ENCODE results near the gene NOL9. TPM values are rescaled to one million over a fixed set of nuclear protein-coding genes. Genes with fewer than 3 reads are reported as not detected.

NOL9 gene
- total RNA-seq, 1 donor from 2014 or later, result 50.0 TPM

DNA sequence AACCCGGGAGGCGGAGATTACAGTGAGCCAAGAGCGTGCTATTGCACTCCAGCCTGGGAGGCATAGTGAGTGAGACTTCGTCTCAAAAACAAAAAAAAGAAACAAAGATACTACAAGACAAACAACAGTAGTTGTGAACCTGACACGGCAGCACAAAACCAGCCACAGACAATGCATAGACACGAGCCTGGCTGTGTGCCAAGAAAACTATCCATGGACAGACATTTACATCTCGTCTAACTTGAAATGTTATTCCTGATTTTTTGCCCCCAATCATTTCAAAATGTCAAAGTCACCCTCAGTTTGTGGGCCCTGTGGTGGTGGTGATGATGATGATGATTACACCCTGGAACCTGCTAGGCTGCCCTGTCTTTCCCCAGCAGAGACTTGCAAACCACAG, 42.0 kb upstream of the NOL9 start:
- Mint-ChIP-seq H3K4me3 (ENCODE audit: low read depth) (no peak overlapping the region), H3K9me3 (no peaks in the 10 kb centered on the region), H3K27ac (no peak overlapping the region), H3K4me1 (ENCODE audit: low read depth) (peaks cover 19% of the 10 kb centered on the region), H3K36me3 (ENCODE audit: low read depth) (peaks cover 72% of the 10 kb centered on the region), H3K27me3 (ENCODE audit: low read depth) (no peaks in the 10 kb centered on the region)
- DNase-seq (ENCODE audit: low spot score), result no peak
- intact Hi-C loops (cut with micrococcal nuclease), result no loop called here

DNA sequence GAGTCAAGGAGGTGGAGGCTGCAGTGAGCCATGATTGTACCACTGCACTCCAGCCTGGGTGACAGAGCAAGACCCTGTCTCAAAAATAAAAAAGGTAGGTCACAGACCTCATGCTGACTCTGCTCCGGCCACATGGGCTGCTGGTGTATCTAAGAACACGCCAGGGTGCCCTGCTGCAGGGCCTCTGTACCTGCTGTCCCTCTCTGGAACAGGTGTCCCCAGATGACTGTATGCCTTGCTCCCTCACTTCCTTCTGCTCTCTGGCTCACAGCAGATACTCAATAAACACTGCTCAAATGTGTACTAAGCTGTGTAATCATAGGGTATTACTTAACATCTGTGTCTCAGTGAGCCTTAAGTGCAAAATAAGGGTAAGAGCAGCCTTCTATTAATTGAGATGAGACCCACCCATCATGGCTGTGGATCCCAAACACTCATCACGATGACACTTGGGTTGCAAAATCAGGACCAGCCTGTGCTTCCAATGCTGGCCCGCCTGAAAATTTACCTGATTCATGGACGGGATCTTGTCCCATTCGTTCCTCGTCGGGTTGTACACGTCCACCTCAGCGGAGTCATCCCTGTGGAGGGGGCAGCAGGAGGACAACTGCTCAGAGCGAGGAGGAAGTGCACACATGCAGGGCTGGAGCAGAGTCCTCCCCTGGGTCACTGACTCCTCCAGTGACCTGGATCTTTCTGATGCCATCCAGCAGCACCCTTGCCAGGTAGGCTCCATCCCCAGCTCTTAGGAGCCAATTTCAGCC, 40.8 kb upstream of the NOL9 start:
- DNase-seq (ENCODE audit: low spot score), result no peak
- no peak overlapping the region for H3K4me3 Mint-ChIP-seq (ENCODE audit: low read depth)
- no peaks in the 10 kb centered on the region for H3K27me3 Mint-ChIP-seq (ENCODE audit: low read depth)
- H3K36me3 Mint-ChIP-seq (ENCODE audit: low read depth), result peaks cover 67% of the 10 kb centered on the region
- peaks cover 16% of the 10 kb centered on the region for H3K4me1 Mint-ChIP-seq (ENCODE audit: low read depth)
- intact Hi-C loops (cut with micrococcal nuclease), result no loop called here
- no peak overlapping the region for H3K27ac Mint-ChIP-seq
- H3K9me3 Mint-ChIP-seq, result no peaks in the 10 kb centered on the region

DNA sequence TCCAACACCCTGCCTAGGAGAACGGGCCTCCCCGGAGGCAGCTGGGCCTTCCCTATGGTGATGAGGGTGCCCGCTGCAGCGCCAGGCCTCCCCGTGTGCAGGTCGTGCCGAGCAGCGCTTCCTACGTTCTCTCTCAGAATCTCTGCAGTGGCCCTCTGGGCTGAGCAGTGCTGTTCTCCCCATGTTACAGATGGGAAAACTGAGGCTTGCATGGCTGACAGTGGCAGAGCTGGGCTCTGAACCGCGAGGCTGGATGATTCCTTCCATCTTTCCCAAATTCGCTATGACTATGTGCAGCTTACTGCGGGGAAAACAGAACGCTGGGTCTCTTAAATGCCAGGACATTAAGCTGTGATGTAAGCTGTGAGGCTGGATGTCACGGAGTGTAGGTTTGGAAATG, 39.5 kb upstream of the NOL9 start:
- Mint-ChIP-seq H3K4me1 (ENCODE audit: low read depth) (peaks cover 5% of the 10 kb centered on the region), H3K27ac (no peak overlapping the region), H3K9me3 (no peaks in the 10 kb centered on the region), H3K4me3 (ENCODE audit: low read depth) (no peak overlapping the region), H3K27me3 (ENCODE audit: low read depth) (no peaks in the 10 kb centered on the region), H3K36me3 (ENCODE audit: low read depth) (peaks cover 60% of the 10 kb centered on the region)
- DNase-seq (ENCODE audit: low spot score), result no peak
- intact Hi-C loops (cut with micrococcal nuclease), result no loop called here

DNA sequence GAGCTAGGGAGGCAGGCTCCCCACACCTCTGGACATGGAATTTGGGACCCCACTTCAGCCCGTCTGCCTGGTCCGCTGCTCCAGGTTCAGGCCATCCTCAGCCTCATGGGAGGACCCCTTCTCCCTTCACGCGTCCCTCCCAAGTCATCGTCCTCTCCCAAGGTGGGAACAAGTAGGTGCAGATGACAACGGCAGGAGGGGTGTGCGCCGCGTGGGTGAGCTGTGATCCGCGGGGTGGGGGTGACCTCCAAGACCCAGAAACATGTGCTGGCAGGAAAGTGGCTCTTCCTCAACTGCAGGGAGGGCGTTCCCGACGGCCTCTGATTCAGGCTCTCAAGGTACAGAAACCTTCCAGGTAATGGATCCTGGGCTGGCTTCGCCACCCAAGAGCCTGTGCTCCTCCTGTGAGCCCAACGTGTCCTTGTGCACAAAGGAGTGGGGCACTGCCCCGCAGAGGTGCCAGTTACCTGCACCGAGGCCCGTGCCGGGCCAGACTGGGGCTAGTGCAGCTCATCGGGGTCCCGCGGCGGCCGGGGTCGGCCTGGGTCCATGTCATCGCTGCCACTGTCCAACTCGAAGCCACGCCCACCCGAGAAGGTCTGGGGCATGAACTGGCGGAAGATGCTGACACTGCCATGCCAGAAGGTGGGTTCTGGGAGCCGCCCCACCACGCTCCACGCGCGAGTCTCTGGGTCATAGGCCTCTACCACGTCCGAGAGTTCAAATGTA, 38.7 kb upstream of the NOL9 start:
- H3K36me3 Mint-ChIP-seq (ENCODE audit: low read depth), result peaks cover 62% of the 10 kb centered on the region
- no peak overlapping the region for H3K27ac Mint-ChIP-seq
- H3K4me3 Mint-ChIP-seq (ENCODE audit: low read depth), result no peak overlapping the region
- H3K27me3 Mint-ChIP-seq (ENCODE audit: low read depth), result no peaks in the 10 kb centered on the region
- intact Hi-C loops (cut with micrococcal nuclease), result no loop called here
- peaks cover 5% of the 10 kb centered on the region for H3K4me1 Mint-ChIP-seq (ENCODE audit: low read depth)
- H3K9me3 Mint-ChIP-seq, result no peaks in the 10 kb centered on the region
- no peak for DNase-seq (ENCODE audit: low spot score)

DNA sequence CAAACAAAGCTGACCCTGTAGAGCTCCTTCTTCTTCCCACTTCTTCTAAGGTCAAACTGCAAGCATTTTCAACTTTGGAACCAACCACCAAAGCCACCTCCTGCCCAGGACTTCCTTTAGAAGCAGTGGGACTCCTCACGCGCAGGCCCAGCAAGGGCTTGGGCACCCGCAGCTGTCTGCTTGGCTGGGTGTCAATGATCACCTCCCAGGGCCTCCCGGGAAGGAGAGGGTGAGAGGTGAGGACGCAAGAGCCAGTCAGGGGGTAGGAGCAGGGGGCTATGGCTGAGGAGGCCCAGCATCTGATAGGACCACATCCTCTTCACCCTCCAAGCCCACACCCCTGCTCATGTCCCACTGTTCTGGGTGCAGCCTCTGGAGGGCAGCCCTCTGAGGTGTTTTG, 38.1 kb upstream of the NOL9 start:
- Mint-ChIP-seq H3K27ac (no peak overlapping the region), H3K27me3 (ENCODE audit: low read depth) (no peaks in the 10 kb centered on the region), H3K9me3 (no peaks in the 10 kb centered on the region), H3K4me3 (ENCODE audit: low read depth) (no peak overlapping the region), H3K4me1 (ENCODE audit: low read depth) (peaks cover 5% of the 10 kb centered on the region), H3K36me3 (ENCODE audit: low read depth) (peaks cover 60% of the 10 kb centered on the region)
- no peak for DNase-seq (ENCODE audit: low spot score)
- intact Hi-C loops (cut with micrococcal nuclease), result no loop called here

DNA sequence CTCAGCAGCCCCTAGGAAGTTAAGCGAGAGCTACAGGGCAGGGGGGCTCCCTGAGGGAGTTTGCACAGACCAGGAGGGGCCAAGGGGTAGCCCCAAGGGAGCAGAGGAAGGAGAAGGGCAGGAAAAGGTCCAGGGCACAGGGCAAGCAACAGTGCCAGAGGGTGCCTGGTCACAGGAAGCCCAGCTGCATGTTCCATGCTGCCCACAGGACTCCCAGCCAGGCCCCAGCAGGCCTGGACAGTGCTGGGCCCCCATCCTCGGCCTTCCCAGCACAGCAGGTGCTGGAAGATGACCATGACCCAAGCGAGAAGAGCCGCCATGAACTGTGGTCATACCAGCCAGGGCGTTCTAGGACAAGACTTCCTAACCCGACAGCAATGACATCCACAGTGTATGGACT, 37.3 kb upstream of the NOL9 start:
- peaks cover 53% of the 10 kb centered on the region for H3K36me3 Mint-ChIP-seq (ENCODE audit: low read depth)
- H3K27ac Mint-ChIP-seq, result no peak overlapping the region
- intact Hi-C loops (cut with micrococcal nuclease), result no loop called here
- H3K4me3 Mint-ChIP-seq (ENCODE audit: low read depth), result no peak overlapping the region
- no peaks in the 10 kb centered on the region for H3K27me3 Mint-ChIP-seq (ENCODE audit: low read depth)
- H3K4me1 Mint-ChIP-seq (ENCODE audit: low read depth), result peaks cover 6% of the 10 kb centered on the region
- no peaks in the 10 kb centered on the region for H3K9me3 Mint-ChIP-seq
- DNase-seq (ENCODE audit: low spot score), result no peak

DNA sequence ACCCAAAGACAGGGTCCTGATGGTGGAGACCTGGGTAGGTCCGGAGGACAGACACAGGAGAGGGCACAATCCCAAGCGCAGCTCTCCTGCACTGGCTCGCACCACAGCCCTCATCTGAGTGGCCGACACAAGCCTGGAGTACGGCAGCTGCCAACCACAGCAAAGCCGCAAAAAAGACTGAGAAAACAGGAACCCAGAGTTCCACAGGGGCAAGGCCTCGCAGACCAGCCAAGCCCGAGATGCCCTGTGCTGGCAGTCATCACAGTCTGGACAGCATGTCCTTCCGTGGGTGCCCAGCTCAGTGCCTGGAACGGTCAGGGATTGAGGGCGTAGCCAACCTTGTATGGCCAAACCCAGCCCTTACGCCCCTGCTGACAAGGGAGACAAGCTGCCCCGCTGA, 36.9 kb upstream of the NOL9 start:
- H3K27ac Mint-ChIP-seq, result no peak overlapping the region
- H3K9me3 Mint-ChIP-seq, result no peaks in the 10 kb centered on the region

DNA sequence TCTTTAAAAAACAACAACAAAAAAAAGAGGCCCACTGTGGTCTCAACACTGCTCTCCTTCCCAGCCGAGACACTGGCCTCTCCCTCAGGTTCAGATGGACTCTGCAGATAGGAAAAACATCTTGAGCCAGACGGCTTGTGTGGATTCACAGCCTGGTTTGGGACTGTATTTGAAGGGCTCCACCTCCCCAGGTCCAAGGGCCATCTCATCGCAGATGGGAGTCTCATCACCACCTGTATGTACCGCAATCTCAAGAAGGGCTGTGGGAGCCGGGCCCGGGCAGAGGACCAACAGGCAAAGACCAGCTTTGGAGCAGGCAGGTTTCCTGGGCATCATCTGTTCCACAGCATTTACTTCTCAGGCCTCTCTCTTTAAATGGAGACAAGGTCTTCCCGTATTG, 35.7 kb upstream of the NOL9 start:
- peaks cover 6% of the 10 kb centered on the region for H3K4me1 Mint-ChIP-seq (ENCODE audit: low read depth)
- intact Hi-C loops (cut with micrococcal nuclease), result no loop called here
- H3K27ac Mint-ChIP-seq, result no peak overlapping the region
- H3K9me3 Mint-ChIP-seq, result no peaks in the 10 kb centered on the region
- peaks cover 38% of the 10 kb centered on the region for H3K36me3 Mint-ChIP-seq (ENCODE audit: low read depth)
- H3K27me3 Mint-ChIP-seq (ENCODE audit: low read depth), result no peaks in the 10 kb centered on the region
- DNase-seq (ENCODE audit: low spot score), result no peak
- H3K4me3 Mint-ChIP-seq (ENCODE audit: low read depth), result no peak overlapping the region

More for the DNA sequence above, 36.9 kb upstream of the NOL9 start:
- no peak overlapping the region for H3K4me3 Mint-ChIP-seq (ENCODE audit: low read depth)
- no peaks in the 10 kb centered on the region for H3K27me3 Mint-ChIP-seq (ENCODE audit: low read depth)
- intact Hi-C loops (cut with micrococcal nuclease), result no loop called here
- DNase-seq (ENCODE audit: low spot score), result no peak
- peaks cover 6% of the 10 kb centered on the region for H3K4me1 Mint-ChIP-seq (ENCODE audit: low read depth)
- H3K36me3 Mint-ChIP-seq (ENCODE audit: low read depth), result peaks cover 49% of the 10 kb centered on the region

DNA sequence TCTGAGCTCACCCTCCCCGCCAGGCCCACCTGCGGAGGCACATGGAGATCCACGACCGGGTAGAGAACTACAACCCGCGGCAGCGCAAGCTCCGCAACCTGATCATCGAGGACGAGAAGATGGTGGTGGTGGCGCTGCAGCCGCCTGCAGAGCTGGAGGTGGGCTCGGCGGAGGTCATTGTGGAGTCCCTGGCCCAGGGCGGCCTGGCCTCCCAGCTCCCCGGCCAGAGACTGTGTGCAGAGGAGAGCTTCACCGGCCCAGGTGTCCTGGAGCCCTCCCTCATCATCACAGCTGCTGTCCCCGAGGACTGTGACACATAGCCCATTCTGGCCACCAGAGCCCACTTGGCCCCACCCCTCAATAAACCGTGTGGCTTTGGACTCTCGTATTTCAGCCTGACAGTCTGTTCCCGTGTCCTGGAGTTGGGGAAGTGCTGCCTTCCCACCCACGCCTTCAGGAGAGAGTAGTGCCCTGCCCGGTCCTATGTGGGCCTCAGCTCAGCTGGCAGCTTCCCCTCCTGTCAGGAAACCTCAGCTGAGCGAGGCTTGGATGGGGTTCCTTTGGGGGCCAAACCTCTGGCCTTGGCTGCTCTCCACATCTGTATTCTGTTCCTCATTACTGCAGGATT, 34.7 kb upstream of the NOL9 start:
- H3K4me1 Mint-ChIP-seq (ENCODE audit: low read depth), result peaks cover 12% of the 10 kb centered on the region
- H3K27ac Mint-ChIP-seq, result no peak overlapping the region
- H3K27me3 Mint-ChIP-seq (ENCODE audit: low read depth), result no peaks in the 10 kb centered on the region
- intact Hi-C loops (cut with micrococcal nuclease), result no loop called here
- no peaks in the 10 kb centered on the region for H3K9me3 Mint-ChIP-seq
- no peak overlapping the region for H3K4me3 Mint-ChIP-seq (ENCODE audit: low read depth)
- no peak for DNase-seq (ENCODE audit: low spot score)
- peaks cover 33% of the 10 kb centered on the region for H3K36me3 Mint-ChIP-seq (ENCODE audit: low read depth)

DNA sequence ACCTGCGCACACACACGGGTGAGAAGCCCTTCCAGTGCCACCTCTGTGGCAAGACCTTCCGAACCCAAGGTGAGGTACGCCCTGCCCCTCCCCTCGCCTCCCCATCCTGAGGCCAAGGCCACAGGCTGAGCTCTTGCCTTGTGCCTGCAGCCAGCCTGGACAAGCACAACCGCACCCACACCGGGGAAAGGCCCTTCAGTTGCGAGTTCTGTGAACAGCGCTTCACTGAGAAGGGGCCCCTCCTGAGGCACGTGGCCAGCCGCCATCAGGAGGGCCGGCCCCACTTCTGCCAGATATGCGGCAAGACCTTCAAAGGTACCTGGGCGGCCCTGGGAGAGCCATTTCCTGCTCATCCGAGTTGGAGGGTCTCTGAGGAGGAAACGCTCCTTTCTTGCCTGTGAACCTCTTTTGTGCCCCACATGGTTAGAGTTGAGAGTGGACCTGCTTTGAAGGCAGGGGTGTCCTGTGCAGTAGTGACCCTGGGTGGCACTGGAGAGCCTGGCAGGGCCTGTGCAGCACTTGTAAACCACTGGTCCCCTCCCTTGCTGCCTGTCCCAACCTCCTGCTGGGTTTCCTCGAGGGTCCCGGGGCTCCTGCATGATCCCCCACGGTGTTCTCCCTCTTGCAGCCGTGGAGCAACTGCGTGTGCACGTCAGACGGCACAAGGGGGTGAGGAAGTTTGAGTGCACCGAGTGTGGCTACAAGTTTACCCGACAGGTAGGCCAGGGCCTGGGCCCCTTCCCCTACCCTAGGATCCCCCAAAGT, 34.0 kb upstream of the NOL9 start:
- intact Hi-C loops (cut with micrococcal nuclease), result no loop called here
- no peak overlapping the region for H3K4me3 Mint-ChIP-seq (ENCODE audit: low read depth)
- no peak for DNase-seq (ENCODE audit: low spot score)
- H3K27me3 Mint-ChIP-seq (ENCODE audit: low read depth), result no peaks in the 10 kb centered on the region
- H3K9me3 Mint-ChIP-seq, result no peaks in the 10 kb centered on the region
- H3K36me3 Mint-ChIP-seq (ENCODE audit: low read depth), result peaks cover 27% of the 10 kb centered on the region
- peaks cover 12% of the 10 kb centered on the region for H3K4me1 Mint-ChIP-seq (ENCODE audit: low read depth)
- H3K27ac Mint-ChIP-seq, result no peak overlapping the region

DNA sequence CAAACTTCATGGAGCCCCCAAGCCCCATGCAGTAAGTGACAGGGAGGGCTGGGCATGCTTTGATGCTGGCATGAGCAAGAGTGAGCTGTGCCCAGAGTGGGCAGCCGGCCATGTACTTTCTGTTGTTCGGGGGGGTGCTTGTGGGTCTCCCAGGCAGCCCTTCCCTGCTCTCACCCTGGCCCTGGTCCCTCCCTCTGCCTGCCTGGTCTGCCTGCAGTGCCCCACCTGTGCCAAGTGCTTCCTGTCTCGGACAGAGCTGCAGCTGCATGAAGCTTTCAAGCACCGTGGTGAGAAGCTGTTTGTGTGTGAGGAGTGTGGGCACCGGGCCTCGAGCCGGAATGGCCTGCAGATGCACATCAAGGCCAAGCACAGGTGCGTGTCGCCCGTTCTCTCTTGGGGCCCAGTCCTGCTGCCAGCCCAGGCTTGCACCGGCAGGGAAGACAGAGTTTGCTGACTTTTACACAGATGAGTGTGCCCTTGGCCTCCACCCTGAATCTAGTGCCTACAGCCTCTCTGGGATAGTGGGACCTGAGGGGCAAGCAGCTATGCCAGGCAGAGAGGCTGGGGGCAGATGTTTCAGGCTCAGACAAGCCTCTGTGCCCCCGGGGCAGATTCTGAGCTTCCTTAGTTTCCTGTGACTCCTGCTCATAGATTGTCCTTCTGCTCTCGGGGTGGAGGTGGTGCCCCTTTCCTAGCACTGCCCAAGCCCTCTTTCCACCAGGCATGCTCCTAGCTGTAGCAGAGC, 33.1 kb upstream of the NOL9 start:
- DNase-seq (ENCODE audit: low spot score), result no peak
- Mint-ChIP-seq H3K4me1 (ENCODE audit: low read depth) (peaks cover 14% of the 10 kb centered on the region), H3K4me3 (ENCODE audit: low read depth) (no peak overlapping the region), H3K9me3 (no peaks in the 10 kb centered on the region), H3K27ac (no peak overlapping the region), H3K27me3 (ENCODE audit: low read depth) (no peaks in the 10 kb centered on the region), H3K36me3 (ENCODE audit: low read depth) (peaks cover 23% of the 10 kb centered on the region)
- intact Hi-C loops (cut with micrococcal nuclease), result no loop called here

DNA sequence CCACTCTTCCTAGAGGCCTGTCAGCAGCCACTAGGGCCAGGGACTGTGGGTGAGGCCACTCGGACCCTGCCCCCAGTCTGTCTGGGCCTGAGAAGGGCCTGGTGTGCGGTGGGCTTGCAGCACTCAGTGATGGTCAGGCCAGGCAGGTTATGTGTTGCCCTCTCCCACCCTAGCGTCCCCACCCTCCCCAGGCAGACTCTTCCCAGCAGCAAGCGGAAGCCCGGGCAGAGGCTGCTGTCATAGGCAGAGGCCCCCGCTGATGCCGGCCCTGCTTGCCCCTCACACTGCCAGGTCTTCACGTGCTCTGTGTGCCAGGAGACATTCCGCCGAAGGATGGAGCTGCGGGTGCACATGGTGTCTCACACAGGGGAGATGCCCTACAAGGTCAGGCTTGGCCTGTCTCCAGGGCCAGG, 32.1 kb upstream of the NOL9 start:
- no peak overlapping the region for H3K27ac Mint-ChIP-seq
- H3K4me3 Mint-ChIP-seq (ENCODE audit: low read depth), result no peak overlapping the region
- intact Hi-C loops (cut with micrococcal nuclease), result no loop called here
- H3K36me3 Mint-ChIP-seq (ENCODE audit: low read depth), result peaks cover 23% of the 10 kb centered on the region
- peaks cover 21% of the 10 kb centered on the region for H3K4me1 Mint-ChIP-seq (ENCODE audit: low read depth)
- no peaks in the 10 kb centered on the region for H3K27me3 Mint-ChIP-seq (ENCODE audit: low read depth)
- H3K9me3 Mint-ChIP-seq, result no peaks in the 10 kb centered on the region
- no peak for DNase-seq (ENCODE audit: low spot score)
